Measurements from ENCODE around the gene EIF4H. TPM values are rescaled to one million over a fixed set of nuclear protein-coding genes. Genes with fewer than 3 reads are reported as not detected.
"Not testable (repeated sequence)": the region's sequence is repeated elsewhere in the genome, so short reads cannot be mapped to it uniquely, and the experiment has no call there.

EIF4H gene
- total RNA-seq, 2 donors from 2014 or later, result 365 to 426 TPM

- Mint-ChIP-seq H3K9me3 (no peaks in the 10 kb centered on the region), H3K27me3 (no peaks in the 10 kb centered on the region), H3K4me3 (no peak overlapping the region), H3K36me3 (ENCODE audit: low read depth) (peaks cover 6% of the 10 kb centered on the region), H3K4me1 (peaks cover 10% of the 10 kb centered on the region), H3K27ac (no peak overlapping the region)
- ATAC-seq (replicated peaks), result no peak
These were observed 47.6 kb downstream of the EIF4H start for GRCh38 chr7:74221713-74222112.

GRCh38 chr7:74222851-74223710 is 48.9 kb downstream of the EIF4H start:
- Mint-ChIP-seq H3K27ac (peak overlapping the region; percentile 33), H3K9me3 (no peaks in the 10 kb centered on the region), H3K36me3 (ENCODE audit: low read depth) (peaks cover 13% of the 10 kb centered on the region), H3K4me3 (no peak overlapping the region), H3K27me3 (no peaks in the 10 kb centered on the region), H3K4me1 (peaks cover 8% of the 10 kb centered on the region)
- ATAC-seq (replicated peaks), result no peak

DNA sequence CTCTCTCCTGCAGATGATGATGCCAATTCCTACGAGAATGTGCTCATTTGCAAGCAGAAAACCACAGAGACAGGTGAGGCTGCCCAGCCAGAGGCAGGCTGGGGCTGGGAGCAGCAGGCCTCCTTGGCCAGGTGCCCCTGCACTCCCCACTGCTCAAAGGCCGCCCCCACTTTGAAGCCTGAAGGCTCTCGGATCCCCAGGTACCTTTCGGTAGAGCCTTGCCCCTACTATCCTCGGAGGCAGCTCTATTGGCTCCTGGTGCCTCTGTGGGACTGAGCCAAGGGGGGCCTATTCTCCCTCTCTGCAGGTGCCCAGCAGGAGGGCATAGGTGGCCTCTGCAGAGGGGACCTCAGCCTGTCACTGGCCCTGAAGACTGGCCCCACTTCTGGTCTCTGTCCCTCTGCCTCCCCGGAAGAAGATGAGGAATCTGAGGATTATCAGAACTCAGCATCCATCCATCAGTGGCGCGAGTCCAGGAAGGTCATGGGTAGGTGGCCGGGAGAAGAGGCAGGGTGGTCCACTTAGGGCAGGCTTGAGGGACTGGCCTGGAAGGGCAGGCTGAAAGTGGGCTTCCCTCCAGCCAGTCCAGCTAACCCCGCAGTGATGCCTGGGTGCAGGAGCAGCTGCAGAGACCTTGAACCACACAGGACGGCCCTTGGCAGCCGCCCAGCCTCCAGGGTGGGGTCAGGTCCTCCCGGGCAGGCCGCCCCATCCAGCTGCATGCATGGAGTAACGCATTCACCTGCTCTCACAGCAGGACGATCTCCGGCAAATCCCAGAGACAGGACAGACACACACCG is 49.8 kb downstream of the EIF4H start:
- Mint-ChIP-seq H3K36me3 (ENCODE audit: low read depth) (peaks cover 13% of the 10 kb centered on the region), H3K9me3 (no peaks in the 10 kb centered on the region), H3K4me1 (peaks cover 6% of the 10 kb centered on the region), H3K4me3 (no peak overlapping the region), H3K27ac (no peak overlapping the region), H3K27me3 (no peaks in the 10 kb centered on the region)
- ATAC-seq (replicated peaks), result no peak

DNA sequence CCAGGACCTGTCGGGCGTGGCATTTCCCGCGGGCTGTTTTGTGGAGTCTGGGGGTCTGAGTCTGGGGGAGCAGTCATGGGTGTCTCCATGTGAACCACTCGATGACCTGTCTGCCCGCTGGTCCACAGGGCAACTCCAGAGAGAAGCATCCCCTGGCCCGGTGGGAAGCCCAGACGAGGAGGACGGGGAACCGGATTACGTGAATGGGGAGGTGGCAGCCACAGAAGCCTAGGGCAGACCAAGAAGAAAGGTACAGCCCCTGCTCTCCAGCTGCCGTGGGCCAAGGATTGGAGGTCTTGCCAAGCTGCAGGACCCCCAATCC is 50.3 kb downstream of the EIF4H start:
- Mint-ChIP-seq H3K36me3 (ENCODE audit: low read depth) (peaks cover 17% of the 10 kb centered on the region), H3K27me3 (no peaks in the 10 kb centered on the region), H3K4me1 (peaks cover 6% of the 10 kb centered on the region), H3K9me3 (no peaks in the 10 kb centered on the region), H3K27ac (no peak overlapping the region), H3K4me3 (no peak overlapping the region)
- ATAC-seq (replicated peaks), result no peak

- not testable (repeated sequence) for H3K27me3 Mint-ChIP-seq; H3K27ac Mint-ChIP-seq; H3K4me1 Mint-ChIP-seq; H3K4me3 Mint-ChIP-seq; ATAC-seq (replicated peaks); H3K9me3 Mint-ChIP-seq
- H3K36me3 Mint-ChIP-seq (ENCODE audit: low read depth), result peaks cover 22% of the 10 kb centered on the region
These were observed 50.8 kb downstream of the EIF4H start for GRCh38 chr7:74224907-74225306.

DNA sequence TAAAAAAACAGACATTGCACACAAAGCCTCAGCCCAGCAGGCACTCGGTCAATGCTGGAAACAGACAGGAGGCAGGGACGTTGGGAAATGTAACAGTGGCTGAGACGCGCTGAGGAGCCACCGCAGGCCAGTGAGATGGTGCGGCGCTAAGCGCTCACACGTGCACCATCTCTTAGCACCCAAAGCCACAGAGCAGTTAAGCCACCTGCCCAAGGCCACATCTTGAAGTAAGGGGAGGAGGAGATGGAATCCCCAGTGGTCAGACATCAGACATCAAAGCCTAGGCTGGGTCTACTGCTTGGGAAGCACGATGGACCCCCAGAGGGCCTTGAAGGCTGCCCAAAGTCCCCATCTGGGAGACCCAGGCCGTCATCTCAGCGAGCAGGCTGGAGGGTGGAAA is 51.2 kb downstream of the EIF4H start:
- Mint-ChIP-seq H3K9me3 (no peaks in the 10 kb centered on the region), H3K36me3 (ENCODE audit: low read depth) (peaks cover 26% of the 10 kb centered on the region), H3K4me3 (no peak overlapping the region), H3K27ac (no peak overlapping the region), H3K4me1 (peaks cover 6% of the 10 kb centered on the region), H3K27me3 (no peaks in the 10 kb centered on the region)
- no peak for ATAC-seq (replicated peaks)

GRCh38 chr7:74226633-74227032 is 52.5 kb downstream of the EIF4H start:
- Mint-ChIP-seq H3K27ac (peak overlapping the region; percentile 74), H3K4me1 (peaks cover 6% of the 10 kb centered on the region), H3K36me3 (ENCODE audit: low read depth) (peaks cover 39% of the 10 kb centered on the region), H3K4me3 (no peak overlapping the region), H3K27me3 (no peaks in the 10 kb centered on the region), H3K9me3 (no peaks in the 10 kb centered on the region)
- ATAC-seq (replicated peaks), result no peak

DNA sequence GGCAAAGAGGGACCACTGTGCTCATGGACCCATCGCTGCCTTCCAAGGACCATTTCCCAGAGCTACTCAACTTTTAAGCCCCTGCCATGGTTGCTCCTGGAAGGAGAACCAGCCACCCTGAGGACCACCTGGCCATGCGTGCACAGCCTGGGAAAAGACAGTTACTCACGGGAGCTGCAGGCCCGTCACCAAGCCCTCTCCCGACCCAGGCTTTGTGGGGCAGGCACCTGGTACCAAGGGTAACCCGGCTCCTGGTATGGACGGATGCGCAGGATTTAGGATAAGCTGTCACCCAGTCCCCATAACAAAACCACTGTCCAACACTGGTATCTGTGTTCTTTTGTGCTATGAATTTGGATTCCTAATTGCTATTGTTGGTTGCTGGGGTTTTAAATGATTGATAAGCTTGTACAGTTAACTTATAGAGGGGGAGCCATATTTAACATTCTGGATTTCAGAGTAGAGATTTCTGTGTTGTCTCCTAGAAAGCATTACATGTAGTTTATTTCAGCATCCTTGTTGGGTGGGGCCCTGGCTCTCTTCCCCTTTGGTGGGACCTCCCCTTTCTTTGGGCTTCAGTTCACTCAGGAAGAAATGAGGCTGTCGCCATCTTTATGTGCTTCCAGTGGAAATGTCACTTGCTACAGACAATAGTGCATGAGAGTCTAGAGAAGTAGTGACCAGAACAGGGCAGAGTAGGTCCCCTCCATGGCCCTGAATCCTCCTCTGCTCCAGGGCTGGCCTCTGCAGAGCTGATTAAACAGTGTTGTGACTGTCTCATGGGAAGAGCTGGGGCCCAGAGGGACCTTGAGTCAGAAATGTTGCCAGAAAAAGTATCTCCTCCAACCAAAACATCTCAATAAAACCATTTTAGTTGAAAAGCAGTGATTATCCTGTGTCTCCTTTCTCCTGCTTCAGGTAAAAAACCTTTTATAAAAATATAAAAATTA is 55.1 kb downstream of the EIF4H start:
- Mint-ChIP-seq H3K27ac (no peak overlapping the region), H3K9me3 (no peaks in the 10 kb centered on the region), H3K4me3 (no peak overlapping the region), H3K36me3 (ENCODE audit: low read depth) (peaks cover 62% of the 10 kb centered on the region), H3K27me3 (no peaks in the 10 kb centered on the region), H3K4me1 (peaks cover 6% of the 10 kb centered on the region)
- no peak for ATAC-seq (replicated peaks)

- ATAC-seq (replicated peaks), result no peak
- no peak overlapping the region for H3K4me3 Mint-ChIP-seq
- no peak overlapping the region for H3K27ac Mint-ChIP-seq
- H3K27me3 Mint-ChIP-seq, result no peaks in the 10 kb centered on the region
- peaks cover 6% of the 10 kb centered on the region for H3K4me1 Mint-ChIP-seq
- peaks cover 77% of the 10 kb centered on the region for H3K36me3 Mint-ChIP-seq (ENCODE audit: low read depth)
- no peaks in the 10 kb centered on the region for H3K9me3 Mint-ChIP-seq
These were observed 56.5 kb downstream of the EIF4H start for GRCh38 chr7:74230446-74231231.

DNA sequence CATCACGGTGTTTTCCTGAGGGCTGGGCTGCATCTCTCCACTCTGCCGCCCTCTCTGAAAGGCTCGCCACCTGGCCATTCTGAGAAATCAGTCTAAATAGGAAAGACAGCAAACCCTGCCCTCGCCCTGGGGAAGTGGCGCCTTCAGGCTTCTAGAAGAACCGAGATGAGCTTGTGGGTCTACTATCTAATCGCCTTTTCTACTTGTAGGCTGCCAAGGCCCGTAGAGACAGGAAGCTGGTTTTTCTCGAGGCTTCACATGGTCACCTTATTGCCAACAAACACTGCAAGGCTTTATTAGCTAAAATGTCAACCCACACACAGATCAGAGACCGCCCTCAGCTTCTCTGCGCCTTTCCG is 57.1 kb downstream of the EIF4H start:
- Mint-ChIP-seq H3K36me3 (ENCODE audit: low read depth) (peaks cover 81% of the 10 kb centered on the region), H3K4me1 (peaks cover 6% of the 10 kb centered on the region), H3K4me3 (no peak overlapping the region), H3K27me3 (no peaks in the 10 kb centered on the region), H3K27ac (no peak overlapping the region), H3K9me3 (no peaks in the 10 kb centered on the region)
- ATAC-seq (replicated peaks), result no peak

- no peaks in the 10 kb centered on the region for H3K27me3 Mint-ChIP-seq
- no peak overlapping the region for H3K4me3 Mint-ChIP-seq
- H3K36me3 Mint-ChIP-seq (ENCODE audit: low read depth), result peaks cover 95% of the 10 kb centered on the region
- ATAC-seq (replicated peaks), result no peak
- no peak overlapping the region for H3K27ac Mint-ChIP-seq
- no peaks in the 10 kb centered on the region for H3K4me1 Mint-ChIP-seq
- no peaks in the 10 kb centered on the region for H3K9me3 Mint-ChIP-seq
These were observed 59.6 kb downstream of the EIF4H start for GRCh38 chr7:74233655-74234285.

DNA sequence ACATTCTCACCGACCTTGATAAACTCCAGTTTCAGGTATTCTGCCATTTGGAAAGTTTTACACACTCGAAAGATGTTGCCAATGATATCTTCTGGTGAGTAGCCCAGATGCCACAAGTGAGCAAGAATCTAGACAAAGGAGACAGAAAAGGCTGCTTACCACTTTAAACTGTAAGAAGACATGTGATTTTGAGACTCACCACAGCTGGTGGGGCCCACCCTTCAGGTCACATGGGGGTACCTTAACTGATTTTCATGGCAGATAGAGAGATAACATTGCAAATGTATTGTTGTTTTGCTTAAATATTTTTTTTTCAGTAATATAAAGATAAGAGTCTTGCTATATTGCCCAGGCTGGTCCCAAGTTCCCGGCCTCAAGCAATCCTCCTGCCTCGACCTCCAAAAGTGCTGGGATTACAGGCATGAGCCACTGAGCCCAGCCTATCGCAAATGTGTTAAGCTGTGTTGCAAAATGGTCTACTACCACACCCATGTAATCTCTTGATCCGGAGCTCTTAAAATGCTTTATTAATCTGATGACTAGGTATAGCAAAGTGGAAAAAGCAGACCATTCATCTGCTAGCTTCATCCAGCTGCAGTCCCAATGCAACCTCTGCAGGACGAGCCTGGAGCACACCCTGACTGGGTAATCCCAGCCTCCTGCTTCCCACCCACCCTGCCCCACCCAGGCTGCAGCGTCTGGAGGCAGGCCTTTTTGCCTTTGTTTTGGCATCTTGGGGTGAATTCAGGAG is 61.5 kb downstream of the EIF4H start:
- H3K4me3 Mint-ChIP-seq, result no peak overlapping the region
- H3K27me3 Mint-ChIP-seq, result no peaks in the 10 kb centered on the region
- H3K36me3 Mint-ChIP-seq (ENCODE audit: low read depth), result peaks cover 97% of the 10 kb centered on the region
- H3K9me3 Mint-ChIP-seq, result no peaks in the 10 kb centered on the region
- no peaks in the 10 kb centered on the region for H3K4me1 Mint-ChIP-seq
- ATAC-seq (replicated peaks), result no peak
- no peak overlapping the region for H3K27ac Mint-ChIP-seq

GRCh38 chr7:74236284-74236683 is 62.1 kb downstream of the EIF4H start:
- Mint-ChIP-seq H3K4me1 (no peaks in the 10 kb centered on the region), H3K27me3 (no peaks in the 10 kb centered on the region), H3K36me3 (ENCODE audit: low read depth) (peaks cover 97% of the 10 kb centered on the region), H3K9me3 (no peaks in the 10 kb centered on the region), H3K4me3 (no peak overlapping the region), H3K27ac (no peak overlapping the region)
- ATAC-seq (replicated peaks), result peak; percentile 38
